B cell (primary cell): Measurements from ENCODE around the gene PPP4R4.
"Not testable (repeated sequence)": the region's sequence is repeated elsewhere in the genome, so short reads cannot be mapped to it uniquely, and the experiment has no call there.

Source experiments
- EZH2 ChIP-seq: IDR thresholded peaks from 2 replicates; pipeline ENCODE4 v1.6.1; 2012; ENCODE audit warnings: borderline replicate concordance, low read depth, mild to moderate bottlenecking, moderate library complexity, low read length; ENCODE audit not compliant: insufficient read depth, poor library complexity, severe bottlenecking
- TF ChIP-seq, protein P1 (sequence below): fragments of 200-600 bp; IDR thresholded peaks from one replicate; pipeline ENCODE4 v1.8.0; 2022; ENCODE audit warnings: antibody characterized with exemption, mild to moderate bottlenecking

DNA sequence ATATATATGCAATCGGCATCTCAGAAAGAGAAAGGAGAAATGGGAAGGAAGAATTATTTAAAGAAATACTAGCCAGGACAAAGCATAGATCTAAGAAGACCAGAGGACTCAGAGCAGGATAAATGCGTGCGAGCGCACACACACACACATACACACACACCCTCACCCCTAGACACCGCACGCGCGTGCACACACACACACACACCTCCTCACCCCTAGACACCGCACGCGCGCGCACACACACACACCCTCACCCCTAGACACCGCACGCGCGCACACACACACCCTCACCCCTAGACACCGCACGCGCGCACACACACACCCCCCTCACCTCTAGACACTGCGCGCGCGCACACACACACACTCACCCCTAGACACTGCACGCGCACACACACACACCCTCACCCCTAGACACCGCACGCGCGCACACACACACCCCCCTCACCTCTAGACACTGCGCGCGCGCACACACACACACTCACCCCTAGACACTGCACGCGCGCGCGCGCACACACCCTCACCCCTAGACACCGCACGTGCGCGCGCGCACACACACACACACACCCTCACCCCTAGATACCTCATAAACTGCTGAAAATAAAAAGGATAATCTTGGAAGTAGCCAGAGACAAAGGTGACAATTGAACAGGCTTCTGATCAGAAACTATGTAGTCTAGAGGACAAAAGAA, 44.2 kb downstream of the PPP4R4 start:
- TF ChIP-seq, protein P1, sequence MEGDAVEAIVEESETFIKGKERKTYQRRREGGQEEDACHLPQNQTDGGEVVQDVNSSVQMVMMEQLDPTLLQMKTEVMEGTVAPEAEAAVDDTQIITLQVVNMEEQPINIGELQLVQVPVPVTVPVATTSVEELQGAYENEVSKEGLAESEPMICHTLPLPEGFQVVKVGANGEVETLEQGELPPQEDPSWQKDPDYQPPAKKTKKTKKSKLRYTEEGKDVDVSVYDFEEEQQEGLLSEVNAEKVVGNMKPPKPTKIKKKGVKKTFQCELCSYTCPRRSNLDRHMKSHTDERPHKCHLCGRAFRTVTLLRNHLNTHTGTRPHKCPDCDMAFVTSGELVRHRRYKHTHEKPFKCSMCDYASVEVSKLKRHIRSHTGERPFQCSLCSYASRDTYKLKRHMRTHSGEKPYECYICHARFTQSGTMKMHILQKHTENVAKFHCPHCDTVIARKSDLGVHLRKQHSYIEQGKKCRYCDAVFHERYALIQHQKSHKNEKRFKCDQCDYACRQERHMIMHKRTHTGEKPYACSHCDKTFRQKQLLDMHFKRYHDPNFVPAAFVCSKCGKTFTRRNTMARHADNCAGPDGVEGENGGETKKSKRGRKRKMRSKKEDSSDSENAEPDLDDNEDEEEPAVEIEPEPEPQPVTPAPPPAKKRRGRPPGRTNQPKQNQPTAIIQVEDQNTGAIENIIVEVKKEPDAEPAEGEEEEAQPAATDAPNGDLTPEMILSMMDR, result not testable (repeated sequence)
- not testable (repeated sequence) for TF ChIP-seq EZH2
